GM21367 (cell line): Measurements from ENCODE around the gene PTGER4.

Experiments
- ATAC-seq: cut with Tn5 transposase; IDR thresholded peaks from one replicate; pipeline ENCODE4 v1.9.1; 2021; ENCODE audit not compliant: unreplicated experiment

The PTGER4 gene

GRCh38 chr5:40669606-40670390 is 9.9 kb upstream of the PTGER4 start:
- ATAC-seq: no peak

GRCh38 chr5:40672425-40672824 is 7.3 kb upstream of the PTGER4 start:
- ATAC-seq: no peak

DNA sequence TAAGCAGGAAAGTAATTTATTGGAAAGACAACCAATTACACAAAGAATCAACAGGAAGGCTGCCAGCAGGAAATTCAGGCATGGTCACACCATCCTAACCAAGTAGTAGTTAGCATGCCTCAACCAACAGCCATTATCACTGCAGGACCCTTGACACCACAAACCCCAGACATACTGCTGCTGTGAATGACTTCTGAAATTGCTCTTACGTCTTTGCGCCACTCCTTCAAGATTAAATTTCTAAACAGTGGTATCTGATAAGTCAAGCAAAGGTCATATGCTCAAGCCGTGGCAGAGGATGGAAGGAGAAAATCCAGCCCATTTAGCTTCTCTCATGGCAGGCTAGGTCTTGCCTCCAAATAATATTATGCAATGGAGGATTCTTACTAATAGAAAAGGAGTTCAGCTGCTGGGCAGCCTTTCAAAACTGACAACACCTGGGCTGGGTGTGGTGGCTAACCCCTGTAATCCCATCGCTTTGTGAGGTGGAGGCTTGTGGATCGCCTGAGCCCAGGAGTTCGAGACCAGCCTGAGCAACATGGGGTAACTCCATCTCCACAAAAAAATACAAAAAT is 5.0 kb upstream of the PTGER4 start:
- ATAC-seq: no peak

- ATAC-seq: no peak
These were observed 4.2 kb upstream of the PTGER4 start for GRCh38 chr5:40675396-40676133.

- ATAC-seq: no peak
These were observed 2.9 kb upstream of the PTGER4 start for GRCh38 chr5:40676613-40677343.

- ATAC-seq: no peak
These were observed 2.3 kb upstream of the PTGER4 start for GRCh38 chr5:40677456-40677855.

DNA sequence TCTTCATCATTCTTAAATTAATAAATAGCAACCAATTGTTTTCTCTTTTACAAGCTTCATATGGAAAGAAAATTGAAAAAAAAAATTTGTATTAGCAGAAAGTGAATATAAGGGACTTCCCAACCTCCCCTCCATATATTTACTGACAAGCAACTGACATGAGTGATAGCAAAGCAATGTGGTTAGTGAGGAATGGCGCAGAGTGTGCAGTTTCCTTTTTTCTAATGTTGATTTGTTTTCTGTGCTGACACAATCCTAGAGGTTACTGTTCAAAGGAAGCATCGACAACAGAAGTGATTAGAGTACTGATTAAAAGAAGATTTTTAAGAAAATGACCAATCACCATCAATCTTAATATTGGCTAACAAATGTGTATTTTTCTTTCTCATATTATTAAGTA is 1.7 kb upstream of the PTGER4 start:
- no peak for ATAC-seq

- ATAC-seq: no peak
These were observed 1.1 kb upstream of the PTGER4 start for GRCh38 chr5:40678460-40679147.

DNA sequence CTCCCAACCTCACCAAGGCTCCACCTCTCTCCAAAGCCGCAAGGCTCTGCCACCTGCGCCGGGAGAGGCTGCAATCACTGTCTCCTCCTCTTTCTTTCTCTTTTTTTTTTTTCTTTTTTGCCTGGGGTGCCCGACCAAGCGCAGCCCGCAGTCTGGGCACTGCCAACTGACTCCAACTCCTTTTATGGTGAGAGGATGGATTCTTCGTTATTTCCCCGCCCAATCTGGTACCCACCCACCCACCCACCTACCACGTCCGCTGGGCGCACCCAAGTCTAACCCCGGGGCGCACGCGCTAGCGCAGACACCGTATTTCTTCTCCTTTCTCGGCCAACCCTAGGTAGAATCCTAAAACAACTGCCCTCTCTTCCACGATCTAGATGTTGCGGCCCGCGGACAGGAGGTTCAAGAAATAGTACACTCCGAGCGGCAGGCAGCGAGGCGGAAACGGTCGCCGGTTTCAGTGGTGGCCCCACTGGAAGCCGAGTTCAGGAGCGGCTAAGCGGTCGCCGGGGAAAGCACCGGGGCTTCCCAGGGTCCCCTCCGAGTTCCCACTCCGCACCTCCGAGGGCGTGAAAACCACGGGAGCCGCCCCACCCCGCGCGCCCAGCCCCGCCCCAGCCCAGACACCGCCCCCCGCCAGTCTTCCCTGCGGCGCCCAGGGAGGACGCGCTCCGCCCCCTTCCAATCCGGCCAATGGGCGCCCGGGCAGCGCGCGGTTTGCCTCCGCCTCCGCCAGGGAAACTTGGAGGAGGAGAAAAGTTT is 385 bp upstream of the PTGER4 start:
- peak; percentile 69 for ATAC-seq

DNA sequence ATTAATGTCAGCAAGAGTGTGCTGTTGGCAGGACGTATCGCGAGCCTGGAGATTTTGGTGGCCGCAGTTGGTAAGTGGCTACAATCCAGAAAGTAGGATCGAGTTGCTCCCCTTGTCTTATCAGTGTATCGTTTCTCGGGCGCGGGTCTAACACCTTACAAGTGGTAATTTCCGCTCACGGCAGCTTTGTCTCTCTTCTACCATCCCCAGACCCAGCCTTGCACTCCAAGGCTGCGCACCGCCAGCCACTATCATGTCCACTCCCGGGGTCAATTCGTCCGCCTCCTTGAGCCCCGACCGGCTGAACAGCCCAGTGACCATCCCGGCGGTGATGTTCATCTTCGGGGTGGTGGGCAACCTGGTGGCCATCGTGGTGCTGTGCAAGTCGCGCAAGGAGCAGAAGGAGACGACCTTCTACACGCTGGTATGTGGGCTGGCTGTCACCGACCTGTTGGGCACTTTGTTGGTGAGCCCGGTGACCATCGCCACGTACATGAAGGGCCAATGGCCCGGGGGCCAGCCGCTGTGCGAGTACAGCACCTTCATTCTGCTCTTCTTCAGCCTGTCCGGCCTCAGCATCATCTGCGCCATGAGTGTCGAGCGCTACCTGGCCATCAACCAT is 1.1 kb downstream of the PTGER4 start:
- no peak for ATAC-seq

DNA sequence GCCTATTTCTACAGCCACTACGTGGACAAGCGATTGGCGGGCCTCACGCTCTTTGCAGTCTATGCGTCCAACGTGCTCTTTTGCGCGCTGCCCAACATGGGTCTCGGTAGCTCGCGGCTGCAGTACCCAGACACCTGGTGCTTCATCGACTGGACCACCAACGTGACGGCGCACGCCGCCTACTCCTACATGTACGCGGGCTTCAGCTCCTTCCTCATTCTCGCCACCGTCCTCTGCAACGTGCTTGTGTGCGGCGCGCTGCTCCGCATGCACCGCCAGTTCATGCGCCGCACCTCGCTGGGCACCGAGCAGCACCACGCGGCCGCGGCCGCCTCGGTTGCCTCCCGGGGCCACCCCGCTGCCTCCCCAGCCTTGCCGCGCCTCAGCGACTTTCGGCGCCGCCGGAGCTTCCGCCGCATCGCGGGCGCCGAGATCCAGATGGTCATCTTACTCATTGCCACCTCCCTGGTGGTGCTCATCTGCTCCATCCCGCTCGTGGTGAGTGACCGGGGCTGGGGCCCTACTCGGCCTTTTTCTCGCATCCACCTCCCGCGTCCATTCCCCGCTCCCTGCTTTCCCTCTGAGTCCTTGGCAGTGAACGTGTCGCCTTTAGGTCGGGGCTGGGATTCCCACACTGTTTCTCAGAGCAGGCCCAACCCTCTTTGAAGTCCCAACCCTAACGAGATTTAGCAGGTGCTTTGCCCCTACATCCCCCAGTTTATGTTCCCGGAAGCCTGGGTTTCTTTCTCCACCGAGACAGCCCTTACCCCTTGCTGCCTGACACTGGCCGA is 1.8 kb downstream of the PTGER4 start:
- ATAC-seq: peak; percentile 20

GRCh38 chr5:40682154-40683017 is 2.7 kb downstream of the PTGER4 start:
- no peak for ATAC-seq

- no peak for ATAC-seq
These were observed 3.6 kb downstream of the PTGER4 start for GRCh38 chr5:40683305-40683704.

- ATAC-seq: no peak
These were observed 5.5 kb downstream of the PTGER4 start for GRCh38 chr5:40685193-40685592.

DNA sequence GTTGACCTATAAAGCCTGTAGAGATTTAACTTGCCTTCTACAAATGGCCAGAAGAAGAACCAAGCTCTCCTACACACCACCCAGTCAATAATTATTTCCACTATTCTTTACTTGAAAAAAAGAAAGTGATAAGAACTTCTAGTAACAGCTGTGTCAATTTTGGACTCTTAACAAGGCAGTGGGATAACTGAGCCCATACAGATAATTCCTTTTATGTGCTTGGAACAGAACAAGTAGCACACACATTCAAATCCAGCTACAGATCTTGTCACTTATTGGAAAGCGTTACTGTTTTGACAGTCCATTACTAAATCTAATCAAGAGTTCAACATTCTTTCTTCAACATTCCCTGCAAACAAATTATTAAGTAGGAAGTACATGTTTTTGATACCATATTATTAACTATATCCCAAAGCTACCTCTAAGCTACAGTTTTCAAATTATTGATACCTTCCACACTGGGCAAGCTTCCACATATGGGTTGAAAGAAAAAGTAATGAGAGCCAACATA is 6.3 kb downstream of the PTGER4 start:
- ATAC-seq: no peak

DNA sequence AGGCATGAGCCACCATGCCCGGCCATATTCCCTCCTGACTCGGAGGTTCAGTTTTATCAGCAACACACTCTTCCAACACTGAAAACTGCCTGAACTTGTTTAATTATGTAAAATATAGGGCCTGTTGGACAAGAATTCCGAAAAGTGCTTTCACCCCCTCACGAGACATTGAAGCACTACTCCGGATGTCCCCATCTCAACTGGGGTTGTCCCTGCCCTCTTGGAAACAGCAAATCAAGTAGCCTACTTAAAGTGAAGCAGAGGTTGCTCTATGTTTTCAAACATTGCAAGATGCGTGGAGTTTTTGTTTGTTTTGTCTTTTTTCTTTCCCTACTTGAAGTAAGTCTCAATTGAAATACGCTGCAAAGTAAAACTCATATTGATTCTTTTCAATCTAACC is 7.6 kb downstream of the PTGER4 start:
- ATAC-seq: no peak

DNA sequence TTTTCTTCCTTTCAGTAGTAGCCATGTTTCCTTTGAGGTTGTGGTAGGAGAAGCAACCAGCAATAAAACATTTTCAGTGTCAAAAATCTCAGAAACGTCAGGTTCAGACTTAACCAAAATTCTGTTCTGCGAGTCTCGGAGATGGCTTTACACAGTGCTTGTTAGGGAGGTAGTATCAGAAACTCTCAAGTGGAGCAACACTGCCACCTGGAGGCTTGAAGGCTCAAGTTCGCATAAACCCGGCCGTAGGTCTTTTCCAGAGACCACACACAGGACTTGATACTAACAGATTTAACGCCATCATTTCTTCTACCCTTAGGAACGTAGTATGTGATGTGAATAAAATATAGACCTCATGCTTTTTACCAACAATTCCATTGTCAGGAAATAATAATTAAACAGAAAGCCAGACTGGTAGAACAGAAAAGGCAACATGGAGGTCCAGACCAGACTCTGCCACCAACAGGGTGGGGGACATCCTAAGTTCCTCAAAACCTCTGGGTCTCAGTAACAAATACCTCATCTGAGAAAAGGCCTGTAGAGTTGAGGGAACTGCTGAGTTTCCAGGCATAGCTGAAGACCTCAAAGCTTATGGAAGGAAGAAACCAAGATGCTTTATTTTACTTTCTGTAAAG is 8.5 kb downstream of the PTGER4 start:
- ATAC-seq: peak; percentile 90
